ENCODE data around the gene MYCBP2. TPM values are rescaled to one million over a fixed set of nuclear protein-coding genes. Genes with fewer than 3 reads are reported as not detected.
"Not testable (repeated sequence)": the region's sequence is repeated elsewhere in the genome, so short reads cannot be mapped to it uniquely, and the experiment has no call there.

Gene MYCBP2
- total RNA-seq, 6 donors from 2014 or later, result 83.3 to 288 (median 127) TPM

GRCh38 chr13:77350811-77351210 is 23.9 kb upstream of the MYCBP2 start:
- no peaks in the 10 kb centered on the region for H3K4me1 ChIP-seq
- no peaks in the 10 kb centered on the region for H3K9me3 ChIP-seq

DNA sequence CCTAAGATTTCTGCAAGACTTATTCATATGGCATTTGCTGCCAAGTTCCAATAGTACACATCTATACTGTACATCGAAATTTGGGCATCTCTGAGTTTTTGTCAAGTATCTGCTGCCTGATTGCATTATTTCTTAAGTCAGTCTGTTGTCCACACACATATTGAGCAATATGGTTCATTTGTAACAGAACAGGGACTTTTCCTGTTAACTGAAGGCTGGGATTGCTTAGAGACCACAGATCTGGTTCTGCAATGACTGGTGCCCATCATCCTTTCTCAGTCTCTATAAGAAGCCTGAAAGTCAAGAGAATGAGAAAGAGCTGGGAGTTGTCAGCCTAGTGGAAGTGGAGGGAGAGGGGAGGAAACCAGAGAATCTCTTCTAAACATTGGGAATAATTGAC is 22.5 kb upstream of the MYCBP2 start:
- H3K36me3 ChIP-seq, result no peaks in the 10 kb centered on the region
- no peak overlapping the region for H3K4me3 ChIP-seq
- H3K27me3 ChIP-seq, result no peaks in the 10 kb centered on the region
- H3K9me3 ChIP-seq, result no peaks in the 10 kb centered on the region
- TF ChIP-seq POLR2AphosphoS5 (IDR thresholded peaks at IDR 0.05), result no peak
- no peak for TF ChIP-seq POLR2A (IDR thresholded peaks at IDR 0.05)
- TF ChIP-seq EP300 (IDR thresholded peaks at IDR 0.05), result no peak
- TF ChIP-seq, protein P1, sequence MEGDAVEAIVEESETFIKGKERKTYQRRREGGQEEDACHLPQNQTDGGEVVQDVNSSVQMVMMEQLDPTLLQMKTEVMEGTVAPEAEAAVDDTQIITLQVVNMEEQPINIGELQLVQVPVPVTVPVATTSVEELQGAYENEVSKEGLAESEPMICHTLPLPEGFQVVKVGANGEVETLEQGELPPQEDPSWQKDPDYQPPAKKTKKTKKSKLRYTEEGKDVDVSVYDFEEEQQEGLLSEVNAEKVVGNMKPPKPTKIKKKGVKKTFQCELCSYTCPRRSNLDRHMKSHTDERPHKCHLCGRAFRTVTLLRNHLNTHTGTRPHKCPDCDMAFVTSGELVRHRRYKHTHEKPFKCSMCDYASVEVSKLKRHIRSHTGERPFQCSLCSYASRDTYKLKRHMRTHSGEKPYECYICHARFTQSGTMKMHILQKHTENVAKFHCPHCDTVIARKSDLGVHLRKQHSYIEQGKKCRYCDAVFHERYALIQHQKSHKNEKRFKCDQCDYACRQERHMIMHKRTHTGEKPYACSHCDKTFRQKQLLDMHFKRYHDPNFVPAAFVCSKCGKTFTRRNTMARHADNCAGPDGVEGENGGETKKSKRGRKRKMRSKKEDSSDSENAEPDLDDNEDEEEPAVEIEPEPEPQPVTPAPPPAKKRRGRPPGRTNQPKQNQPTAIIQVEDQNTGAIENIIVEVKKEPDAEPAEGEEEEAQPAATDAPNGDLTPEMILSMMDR (IDR thresholded peaks at IDR 0.05), result no peak
- no peak for DNase-seq
- H3K4me1 ChIP-seq, result no peaks in the 10 kb centered on the region
- 76 to 88% methylated on average over 1 of the region's 1 CpG for WGBS, 2 donors
- H3K27ac ChIP-seq, result no peak overlapping the region
- ATAC-seq (ENCODE audit: low FRiP score in 2 of 2), result no peak

More at GRCh38 chr13:77350811-77351210, 23.9 kb upstream of the MYCBP2 start:
- whole genome bisulfite sequencing, 2 donors, result 63 to 67% methylated on average over 1 of the region's 1 CpG
- no peak for TF ChIP-seq POLR2A (IDR thresholded peaks at IDR 0.05)
- TF ChIP-seq, protein P1 (IDR thresholded peaks at IDR 0.05), result no peak
- no peak for TF ChIP-seq EP300 (IDR thresholded peaks at IDR 0.05)
- no peak for TF ChIP-seq POLR2AphosphoS5 (IDR thresholded peaks at IDR 0.05)
- H3K4me3 ChIP-seq, result no peak overlapping the region
- H3K27ac ChIP-seq, result no peak overlapping the region
- ATAC-seq (ENCODE audit: low FRiP score in 2 of 2) (no peak), DNase-seq (no peak)
- H3K27me3 ChIP-seq, result no peaks in the 10 kb centered on the region
- H3K36me3 ChIP-seq, result no peaks in the 10 kb centered on the region

GRCh38 chr13:77347351-77347750 is 20.5 kb upstream of the MYCBP2 start:
- not testable (repeated sequence) for H3K4me3 ChIP-seq; H3K27ac ChIP-seq; H3K27me3 ChIP-seq; H3K36me3 ChIP-seq; ATAC-seq (ENCODE audit: low FRiP score in 2 of 2); H3K9me3 ChIP-seq; DNase-seq; H3K4me1 ChIP-seq
- 92 to 98% methylated on average over 3 of the region's 3 CpGs for WGBS, 2 donors

GRCh38 chr13:77345150-77345780 is 18.4 kb upstream of the MYCBP2 start:
- Histone ChIP-seq H3K27me3 (no peaks in the 10 kb centered on the region), H3K27ac (no peak overlapping the region), H3K36me3 (no peaks in the 10 kb centered on the region), H3K4me1 (no peaks in the 10 kb centered on the region), H3K4me3 (no peak overlapping the region), H3K9me3 (no peaks in the 10 kb centered on the region)
- DNase-seq (no peak), ATAC-seq (ENCODE audit: low FRiP score in 2 of 2) (no peak)
- 57 to 66% methylated on average over 2 of the region's 2 CpGs for WGBS, 2 donors
- TF ChIP-seq POLR2A (IDR thresholded peaks at IDR 0.05) (no peak), EP300 (IDR thresholded peaks at IDR 0.05) (no peak), POLR2AphosphoS5 (IDR thresholded peaks at IDR 0.05) (no peak)
- TF ChIP-seq, protein P1 (IDR thresholded peaks at IDR 0.05), result no peak

- Histone ChIP-seq H3K9me3 (no peaks in the 10 kb centered on the region), H3K27me3 (no peaks in the 10 kb centered on the region), H3K4me3 (no peak overlapping the region), H3K27ac (no peak overlapping the region), H3K4me1 (peaks cover 0 to 5% (median 0%) of the 10 kb centered on the region in 4 donors), H3K36me3 (no peaks in the 10 kb centered on the region)
- DNase-seq (no peak), ATAC-seq (ENCODE audit: low FRiP score in 2 of 2) (no peak)
- TF ChIP-seq, protein P1 (IDR thresholded peaks at IDR 0.05), result no peak
- no peak for TF ChIP-seq POLR2AphosphoS5 (IDR thresholded peaks at IDR 0.05)
- no peak for TF ChIP-seq POLR2A (IDR thresholded peaks at IDR 0.05)
- no peak for TF ChIP-seq EP300 (IDR thresholded peaks at IDR 0.05)
- 93 to 96% methylated on average over 4 of the region's 4 CpGs for WGBS, 2 donors
Measured at GRCh38 chr13:77343841-77344240, 16.9 kb upstream of the MYCBP2 start.

Measured in upper lobe of left lung (tissue), 6 donors.